AG04449 (cell line): ENCODE results near the gene TOX4.

Experiments
- CTCF ChIA-PET: fragments of 350-600 bp; formaldehyde crosslinking; extraction: SDS; loops from one replicate; lab custom pipeline; 2021; ENCODE audit warnings: antibody characterized with exemption; lab: Yijun Ruan, JAX
- POLR2A ChIA-PET: fragments of 400-600, 350-600 bp; formaldehyde crosslinking; extraction: SDS; loops from one replicate; lab custom pipeline; 2020; ENCODE audit warnings: antibody characterized with exemption, inconsistent platforms; lab: Yijun Ruan, JAX
- DNase-seq: peaks from one replicate; pipeline ENCODE4 v3.0.0-alpha.2; 2010; ENCODE audit warnings: low read depth, low spot score
- H3K4me3 ChIP-seq: 2 replicates; pipeline ENCODE4 v1.5.1; 2011; ENCODE audit warnings: low read depth, mild to moderate bottlenecking, control low read depth, low read length
- TF ChIP-seq, protein P1 (sequence below): IDR thresholded peaks from one replicate; pipeline ENCODE4 v1.5.1; 2011; ENCODE audit warnings: mild to moderate bottlenecking, moderate library complexity, low read length, control low read depth, inconsistent platforms; ENCODE audit not compliant: insufficient read depth; ENCODE audit errors: missing control alignments

The TOX4 gene

DNA sequence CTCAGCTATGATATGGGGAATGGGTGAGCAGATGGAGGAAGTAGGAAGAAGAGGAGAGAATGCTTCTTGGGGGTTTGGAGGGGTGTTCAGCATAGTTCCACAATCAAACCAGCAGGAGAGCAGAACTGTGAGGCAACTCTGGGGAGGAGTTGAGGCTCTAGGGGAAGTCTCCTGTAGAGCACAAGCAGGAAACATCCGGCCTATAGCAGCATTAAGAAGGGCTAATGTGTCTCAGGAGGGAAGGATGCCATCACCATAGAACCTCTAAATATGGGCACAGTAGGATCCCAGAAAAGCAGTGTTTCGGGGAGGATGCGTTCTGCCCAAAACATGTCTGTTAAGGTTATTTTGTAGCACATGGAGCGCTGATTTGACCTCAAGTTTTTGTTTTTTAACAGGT is 57.6 kb downstream of the TOX4 start:
- CTCF ChIA-PET = interaction anchor here (1.1 kb wide), 1 partner anchor 9 kb away, joined by 3 read pairs; no protein-coding TSS in a partner anchor
- H3K4me3 ChIP-seq = no peak overlapping the region
- POLR2A ChIA-PET = interaction anchor here (0.6 kb wide), 1 partner anchor 438 kb away, joined by 3 read pairs; no protein-coding TSS in a partner anchor
- no peak for DNase-seq
- TF ChIP-seq, protein P1, sequence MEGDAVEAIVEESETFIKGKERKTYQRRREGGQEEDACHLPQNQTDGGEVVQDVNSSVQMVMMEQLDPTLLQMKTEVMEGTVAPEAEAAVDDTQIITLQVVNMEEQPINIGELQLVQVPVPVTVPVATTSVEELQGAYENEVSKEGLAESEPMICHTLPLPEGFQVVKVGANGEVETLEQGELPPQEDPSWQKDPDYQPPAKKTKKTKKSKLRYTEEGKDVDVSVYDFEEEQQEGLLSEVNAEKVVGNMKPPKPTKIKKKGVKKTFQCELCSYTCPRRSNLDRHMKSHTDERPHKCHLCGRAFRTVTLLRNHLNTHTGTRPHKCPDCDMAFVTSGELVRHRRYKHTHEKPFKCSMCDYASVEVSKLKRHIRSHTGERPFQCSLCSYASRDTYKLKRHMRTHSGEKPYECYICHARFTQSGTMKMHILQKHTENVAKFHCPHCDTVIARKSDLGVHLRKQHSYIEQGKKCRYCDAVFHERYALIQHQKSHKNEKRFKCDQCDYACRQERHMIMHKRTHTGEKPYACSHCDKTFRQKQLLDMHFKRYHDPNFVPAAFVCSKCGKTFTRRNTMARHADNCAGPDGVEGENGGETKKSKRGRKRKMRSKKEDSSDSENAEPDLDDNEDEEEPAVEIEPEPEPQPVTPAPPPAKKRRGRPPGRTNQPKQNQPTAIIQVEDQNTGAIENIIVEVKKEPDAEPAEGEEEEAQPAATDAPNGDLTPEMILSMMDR = no peak

DNA sequence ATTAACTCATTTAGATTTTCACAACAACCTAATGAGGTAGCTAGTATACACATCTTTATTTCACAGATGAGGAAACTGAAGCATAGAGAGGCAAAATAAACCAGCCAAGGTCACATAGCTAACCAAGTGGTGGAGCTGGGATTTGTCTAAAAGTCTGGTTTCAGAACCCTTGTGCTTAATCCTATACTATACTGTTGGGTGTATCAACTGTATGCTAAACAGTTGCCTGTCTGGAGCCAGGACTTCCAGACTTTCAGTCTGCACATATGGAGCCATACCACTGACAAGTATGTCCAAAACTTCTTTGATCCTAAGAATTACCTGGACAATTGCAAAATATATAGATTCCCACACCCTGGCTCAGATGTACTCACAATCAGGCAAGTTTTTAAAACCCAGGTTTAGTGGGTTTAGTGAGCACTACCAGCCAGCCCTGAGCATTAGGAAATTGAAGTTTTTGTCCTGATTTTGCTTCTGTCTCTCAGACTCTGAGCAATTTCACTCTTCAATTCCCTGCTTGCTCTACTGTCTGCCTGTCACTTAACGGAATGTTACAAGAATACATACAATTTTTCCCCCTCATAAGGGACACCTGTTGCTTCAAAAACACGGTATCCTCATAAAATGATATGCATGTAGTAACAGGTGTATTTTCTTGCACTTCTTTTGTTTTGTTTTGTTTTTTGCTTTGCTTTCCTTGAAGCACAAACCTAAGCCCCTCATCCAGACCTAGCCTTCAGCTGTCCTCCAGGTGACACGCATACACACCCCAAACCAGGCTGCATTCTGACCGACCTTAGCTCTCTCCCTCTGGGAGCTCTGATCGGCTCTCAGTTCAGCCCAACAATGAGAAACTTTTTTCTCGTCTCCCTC is 58.8 kb downstream of the TOX4 start:
- H3K4me3 ChIP-seq = no peak overlapping the region
- TF ChIP-seq, protein P1 = no peak
- ChIA-PET CTCF (no interaction called here), POLR2A (no interaction called here)
- no peak for DNase-seq

DNA sequence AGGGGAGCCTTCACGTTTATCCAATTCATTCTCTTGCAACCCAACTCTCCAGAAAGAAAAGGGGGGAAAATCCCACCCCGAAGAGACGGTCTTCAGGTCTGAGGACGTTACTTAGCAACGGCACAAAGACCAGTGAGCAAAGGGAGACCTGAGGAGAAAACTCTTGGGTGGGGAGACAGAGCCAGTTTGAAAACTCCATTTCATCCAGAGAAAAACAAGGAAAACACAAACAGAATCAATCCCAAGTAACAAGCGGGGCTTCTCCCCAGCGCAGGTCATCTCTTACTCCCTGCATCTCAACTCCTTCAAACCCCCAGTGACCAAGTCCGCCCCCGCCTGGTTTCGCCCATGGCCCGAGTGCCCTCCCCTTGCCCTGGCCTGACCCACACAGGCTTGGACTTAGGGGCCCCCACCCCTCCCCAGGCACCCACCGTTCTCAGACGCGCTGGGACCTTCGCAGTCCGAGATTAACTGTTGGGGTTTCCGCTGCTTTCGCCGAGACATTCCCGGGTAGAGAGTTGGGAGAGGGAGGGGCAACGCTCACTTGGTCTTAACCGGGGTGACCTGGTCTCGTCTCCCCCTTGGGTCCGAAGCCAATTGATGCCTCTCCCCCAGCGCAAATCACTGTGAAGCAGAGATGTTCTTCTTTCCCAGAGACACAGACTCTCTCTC is 59.6 kb downstream of the TOX4 start:
- ChIA-PET CTCF (no interaction called here), POLR2A (no interaction called here)
- TF ChIP-seq, protein P1 = no peak
- DNase-seq = no peak
- H3K4me3 ChIP-seq = no peak overlapping the region; the same call in 1 of the 2 replicates

DNA sequence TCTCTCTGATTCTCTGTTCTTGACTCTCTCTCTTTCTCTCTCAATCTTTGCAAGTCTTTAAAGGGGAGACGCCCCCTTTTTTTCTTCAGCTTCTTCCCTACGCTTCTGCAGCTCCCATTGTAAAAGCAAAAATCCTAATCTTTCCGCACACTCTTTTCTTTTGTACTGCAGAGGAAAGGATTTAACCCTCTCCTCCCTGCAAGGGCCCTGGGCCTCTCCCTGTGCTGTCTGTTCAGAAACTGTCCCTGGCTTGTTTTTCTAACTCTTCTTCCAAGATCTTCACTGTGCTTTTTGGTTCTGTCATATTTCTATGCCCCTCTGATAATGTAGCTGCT is 60.1 kb downstream of the TOX4 start:
- no peak overlapping the region for H3K4me3 ChIP-seq
- TF ChIP-seq, protein P1 = no peak
- POLR2A ChIA-PET = no interaction called here
- CTCF ChIA-PET = no interaction called here
- no peak for DNase-seq

DNA sequence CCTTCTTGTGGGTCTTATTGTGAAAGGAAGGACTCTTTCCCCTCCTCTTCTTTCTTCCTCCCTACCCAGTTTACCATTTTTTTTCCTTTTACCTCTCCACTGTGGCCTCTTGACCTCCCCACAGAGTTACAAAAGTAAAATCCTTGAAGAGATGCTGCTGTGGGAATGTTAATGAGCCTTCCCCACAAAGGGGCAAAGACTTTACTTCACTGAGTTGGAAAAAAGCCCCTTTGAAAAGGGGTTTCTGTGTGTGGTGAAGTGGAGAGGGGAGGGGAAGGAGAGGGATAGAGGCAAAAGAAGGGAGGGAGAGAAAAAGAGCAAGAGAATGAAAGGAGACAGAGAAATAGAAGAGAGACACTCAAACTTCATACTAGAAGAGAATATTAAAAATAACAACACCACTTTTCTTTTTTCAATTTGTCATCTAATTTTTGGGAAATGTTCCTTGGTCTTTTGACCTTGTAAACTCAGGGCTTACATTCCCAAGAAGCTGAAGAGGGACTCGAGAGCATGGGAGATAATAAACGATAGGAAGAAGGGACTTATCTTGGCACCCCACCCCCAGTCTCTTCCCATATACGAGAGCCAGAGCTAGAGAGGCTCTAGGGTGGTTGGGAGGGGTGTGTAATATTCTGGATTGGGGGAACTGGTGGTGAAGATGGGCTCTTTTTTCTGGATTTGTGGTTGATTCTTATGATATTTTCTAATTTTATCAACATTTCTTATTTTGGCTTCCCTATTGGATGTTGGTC is 62.4 kb downstream of the TOX4 start:
- CTCF ChIA-PET = interaction anchor here (1.7 kb wide), 1 partner anchor 18 kb away, joined by 3 read pairs; no protein-coding TSS in a partner anchor
- POLR2A ChIA-PET = no interaction called here
- no peak overlapping the region for H3K4me3 ChIP-seq
- DNase-seq = no peak
- TF ChIP-seq, protein P1 = no peak
